OCI-LY3 (cell line): ENCODE results near the gene MACO1.
"Not testable (repeated sequence)": the region's sequence is repeated elsewhere in the genome, so short reads cannot be mapped to it uniquely, and the experiment has no call there.

Experiments
- H2AFZ ChIP-seq: fragments of 200-600, 300-600 bp; shearing (Covaris generic); 2 replicates; pipeline ENCODE4 v1.6.0; 2014; ENCODE audit warnings: antibody characterized with exemption, low read depth, low read length
- H3K27ac ChIP-seq: fragments of 200-600, 300-600 bp; sonication (generic); 2 replicates; pipeline ENCODE4 v1.5.1; 2014; ENCODE audit warnings: mild to moderate bottlenecking, low read length, moderate library complexity, mixed read lengths
- H3K27me3 ChIP-seq: fragments of 200-600, 300-600 bp; sonication (generic); 2 replicates; pipeline ENCODE4 v1.6.1; 2014; ENCODE audit warnings: low read depth, low read length, mixed read lengths
- H3K36me3 ChIP-seq: fragments of 200-600, 300-600 bp; sonication (generic); replicated peaks from 2 replicates; pipeline ENCODE3; 2014; ENCODE audit warnings: low read depth, low read length, mixed read lengths
- H3K4me1 ChIP-seq: fragments of 300-600, 200-600 bp; sonication (generic); 2 replicates; pipeline ENCODE4 v1.6.1; 2014; ENCODE audit warnings: low read length, mixed read lengths
- H3K4me2 ChIP-seq: fragments of 200-600, 300-600 bp; sonication (generic); 2 replicates; pipeline ENCODE4 v1.6.1; 2014; ENCODE audit warnings: low read length, mixed read lengths
- H3K4me3 ChIP-seq: fragments of 300-600, 200-600 bp; sonication (generic); 2 replicates; pipeline ENCODE4 v1.5.1; 2014; ENCODE audit warnings: antibody characterized with exemption, mild to moderate bottlenecking, low read length, moderate library complexity
- H3K79me2 ChIP-seq: fragments of 300-600, 200-600 bp; shearing (Covaris generic); 2 replicates; pipeline ENCODE4 v1.6.1; 2014; ENCODE audit warnings: mild to moderate bottlenecking, low read length, mixed read lengths
- H3K9ac ChIP-seq: fragments of 300-600, 200-600 bp; shearing (Covaris generic); 2 replicates; pipeline ENCODE4 v1.6.0; 2014; ENCODE audit warnings: mild to moderate bottlenecking, low read length, moderate library complexity
- H3K9me3 ChIP-seq: fragments of 200-600, 300-600 bp; shearing (Covaris generic); 2 replicates; pipeline ENCODE4 v1.6.1; 2014; ENCODE audit warnings: low read length, mixed read lengths; ENCODE audit not compliant: insufficient read depth
- H4K20me1 ChIP-seq: fragments of 200-600, 300-600 bp; sonication (generic); 2 replicates; pipeline ENCODE4 v1.6.1; 2016; ENCODE audit warnings: low read length, mixed read lengths; ENCODE audit not compliant: insufficient read depth
- CTCF ChIP-seq: fragments of 200-600, 300-600 bp; sonication (generic); IDR thresholded peaks from 2 replicates; pipeline ENCODE4 v1.5.1; 2014; ENCODE audit warnings: antibody characterized with exemption, low read length, low read depth
- EZH2phosphoT487 ChIP-seq: fragments of 200-600 bp; shearing (Covaris generic); IDR thresholded peaks from 2 replicates; pipeline ENCODE4 v1.6.1; 2018; ENCODE audit warnings: antibody characterized with exemption, mixed run types, low read depth

Gene MACO1

GRCh38 chr1:25414157-25414556 lies 16.5 kb upstream of the MACO1 start:
- not testable (repeated sequence) for H3K27ac ChIP-seq, H3K9ac ChIP-seq, H3K9me3 ChIP-seq, H3K4me2 ChIP-seq, H2AFZ ChIP-seq, H3K79me2 ChIP-seq, H3K4me1 ChIP-seq, H3K36me3 ChIP-seq, H3K4me3 ChIP-seq, H3K27me3 ChIP-seq, H4K20me1 ChIP-seq

GRCh38 chr1:25414578-25414977 lies 16.1 kb upstream of the MACO1 start:
- H3K27me3 ChIP-seq, H3K79me2 ChIP-seq, H3K4me2 ChIP-seq, H3K9ac ChIP-seq, H3K27ac ChIP-seq, H3K4me1 ChIP-seq, H3K9me3 ChIP-seq, H4K20me1 ChIP-seq, H2AFZ ChIP-seq, H3K36me3 ChIP-seq, H3K4me3 ChIP-seq: not testable (repeated sequence)

GRCh38 chr1:25417280-25417679 lies 13.4 kb upstream of the MACO1 start:
- not testable (repeated sequence) for H4K20me1 ChIP-seq, H3K27me3 ChIP-seq, H3K4me3 ChIP-seq, H2AFZ ChIP-seq, H3K79me2 ChIP-seq, H3K4me2 ChIP-seq, H3K27ac ChIP-seq, H3K4me1 ChIP-seq, H3K9me3 ChIP-seq, H3K36me3 ChIP-seq, H3K9ac ChIP-seq

GRCh38 chr1:25419339-25419738 lies 11.4 kb upstream of the MACO1 start:
- not testable (repeated sequence) for H3K9me3 ChIP-seq, H3K27me3 ChIP-seq, H3K27ac ChIP-seq, H3K36me3 ChIP-seq, H3K79me2 ChIP-seq, H3K4me3 ChIP-seq, H4K20me1 ChIP-seq, H2AFZ ChIP-seq, H3K4me2 ChIP-seq, H3K9ac ChIP-seq, H3K4me1 ChIP-seq

GRCh38 chr1:25420715-25421114 lies 10.0 kb upstream of the MACO1 start, which contains the start of gene RHCE:
Gene RHCE, minus strand, starts transcription at chr1:25420825. Its CDS starts 39 bp downstream, at chr1:25420786.
- H3K9me3 ChIP-seq, H2AFZ ChIP-seq, H3K9ac ChIP-seq, H3K79me2 ChIP-seq, H3K36me3 ChIP-seq, H3K27ac ChIP-seq, H3K4me3 ChIP-seq, H3K4me1 ChIP-seq, H3K27me3 ChIP-seq, H3K4me2 ChIP-seq, H4K20me1 ChIP-seq: not testable (repeated sequence)

GRCh38 chr1:25423206-25423605 lies 7.5 kb upstream of the MACO1 start:
- not testable (repeated sequence) for H2AFZ ChIP-seq

GRCh38 chr1:25425098-25426085 lies 5.3 kb upstream of the MACO1 start:
- Histone ChIP-seq H2AFZ (peak overlapping the region; percentile 41; the same call in 1 of the 2 replicates), H4K20me1 (no peaks in the 10 kb centered on the region), H3K79me2 (peaks cover 5% of the 10 kb centered on the region), H3K4me2 (peak overlapping the region; percentile 39), H3K4me3 (no peak overlapping the region), H3K27ac (no peak overlapping the region), H3K4me1 (peaks cover 17% of the 10 kb centered on the region), H3K36me3 (no peaks in the 10 kb centered on the region), H3K9ac (peak overlapping the region; percentile 22; the same call in 1 of the 2 replicates), H3K9me3 (no peaks in the 10 kb centered on the region), H3K27me3 (no peaks in the 10 kb centered on the region)
- no peak for TF ChIP-seq EZH2phosphoT487
- TF ChIP-seq CTCF, result no peak

More at GRCh38 chr1:25423206-25423605, 7.5 kb upstream of the MACO1 start:
- not testable (repeated sequence) for H3K79me2 ChIP-seq, H3K27ac ChIP-seq, H3K4me2 ChIP-seq, H3K9ac ChIP-seq, H3K27me3 ChIP-seq, H3K36me3 ChIP-seq, H4K20me1 ChIP-seq, H3K4me3 ChIP-seq, H3K9me3 ChIP-seq
- H3K4me1 ChIP-seq, result peaks cover 13% of the 10 kb centered on the region
